ENCODE data around the gene STT3B. TPM values are rescaled to one million over a fixed set of nuclear protein-coding genes. Genes with fewer than 3 reads are reported as not detected.

The STT3B gene
- total RNA-seq (2021; ENCODE audit: unreplicated experiment) (105 TPM), Bru-seq, nascent RNA (percentile 92 among the genes with signal in this experiment), BruChase-seq, experiment 1, labeled RNA remaining after a 2-hour chase (percentile 83 among the genes with signal in this experiment), BruChase-seq, experiment 2, labeled RNA remaining after a 6-hour chase (percentile 87 among the genes with signal in this experiment)
- polyA plus RNA-seq (2012; ENCODE audit: insufficient read length) = 45.5 TPM
- long read RNA-seq, full-length matches to known transcripts = 362 of 402 reads
- long read RNA-seq, partial matches to known transcripts = 13 of 402 reads
- long read RNA-seq, other reads (novel, unspliced or antisense) = 27 of 402 reads

DNA sequence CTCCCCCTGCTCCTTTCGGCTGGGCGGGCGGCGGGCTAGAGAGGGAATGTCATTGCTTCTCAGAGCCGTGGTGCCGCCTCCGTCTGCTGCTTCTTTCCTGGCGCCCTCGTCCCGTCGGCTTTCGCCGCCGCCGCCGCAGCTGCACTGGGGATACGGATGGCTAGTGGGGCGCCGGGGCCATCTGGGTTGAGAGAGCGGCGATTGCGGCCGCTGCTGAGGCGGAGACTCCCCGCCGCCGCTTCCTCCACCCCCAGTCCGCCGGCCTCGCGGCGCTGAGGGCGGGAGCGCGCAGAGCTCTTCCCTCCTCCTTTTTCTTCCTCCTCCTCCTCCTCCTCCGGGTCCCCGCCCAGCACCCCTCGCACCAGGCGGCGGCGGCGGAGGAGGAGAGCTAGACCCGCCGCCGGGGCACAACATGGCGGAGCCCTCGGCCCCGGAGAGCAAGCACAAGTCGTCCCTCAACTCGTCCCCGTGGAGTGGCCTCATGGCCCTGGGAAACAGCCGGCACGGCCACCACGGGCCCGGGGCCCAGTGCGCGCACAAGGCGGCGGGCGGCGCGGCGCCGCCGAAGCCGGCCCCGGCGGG lies at the start of gene STT3B:
Gene STT3B, plus strand, starts transcription at position 339 of the 582 bp plus-strand sequence. Its CDS starts 74 bp downstream, at position 413.
- BruUV-seq (replicated peaks) = no TSS peak
- intact Hi-C loops (cut with micrococcal nuclease; ENCODE audit: unreplicated experiment) = no loop called here
- H3K27ac ChIP-seq (ENCODE audit: low read length) = peak within 1 kb of the TSS; percentile 97
- in situ Hi-C loops (cut with HindIII; ENCODE audit: low pct_unique_long_range_greater_than_20kb, low sequenced_read_pairs) = no loop called here
- no peaks in the 10 kb centered on the region for H3K9me3 ChIP-seq (ENCODE audit: control insufficient read depth, insufficient read depth, low read depth, low read length)
- no peak for TF ChIP-seq SIN3A (IDR thresholded peaks at IDR 0.05; ENCODE audit: borderline replicate concordance, insufficient read depth, low read depth, low read length)
- peak; percentile 77 for TF ChIP-seq POLR2AphosphoS5 (IDR thresholded peaks at IDR 0.05; ENCODE audit: low read depth, low read length)
- TF ChIP-seq, protein P1, sequence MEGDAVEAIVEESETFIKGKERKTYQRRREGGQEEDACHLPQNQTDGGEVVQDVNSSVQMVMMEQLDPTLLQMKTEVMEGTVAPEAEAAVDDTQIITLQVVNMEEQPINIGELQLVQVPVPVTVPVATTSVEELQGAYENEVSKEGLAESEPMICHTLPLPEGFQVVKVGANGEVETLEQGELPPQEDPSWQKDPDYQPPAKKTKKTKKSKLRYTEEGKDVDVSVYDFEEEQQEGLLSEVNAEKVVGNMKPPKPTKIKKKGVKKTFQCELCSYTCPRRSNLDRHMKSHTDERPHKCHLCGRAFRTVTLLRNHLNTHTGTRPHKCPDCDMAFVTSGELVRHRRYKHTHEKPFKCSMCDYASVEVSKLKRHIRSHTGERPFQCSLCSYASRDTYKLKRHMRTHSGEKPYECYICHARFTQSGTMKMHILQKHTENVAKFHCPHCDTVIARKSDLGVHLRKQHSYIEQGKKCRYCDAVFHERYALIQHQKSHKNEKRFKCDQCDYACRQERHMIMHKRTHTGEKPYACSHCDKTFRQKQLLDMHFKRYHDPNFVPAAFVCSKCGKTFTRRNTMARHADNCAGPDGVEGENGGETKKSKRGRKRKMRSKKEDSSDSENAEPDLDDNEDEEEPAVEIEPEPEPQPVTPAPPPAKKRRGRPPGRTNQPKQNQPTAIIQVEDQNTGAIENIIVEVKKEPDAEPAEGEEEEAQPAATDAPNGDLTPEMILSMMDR (IDR thresholded peaks at IDR 0.05) = no peak
- no peak for TF ChIP-seq TCF7L2 (IDR thresholded peaks at IDR 0.05; ENCODE audit: low read depth, low read length)
- H3K27me3 ChIP-seq (ENCODE audit: control insufficient read depth, insufficient read depth, low read length) = no peaks in the 10 kb centered on the region
- H3K36me3 ChIP-seq (ENCODE audit: control insufficient read depth, insufficient read depth, low read length) = no peaks in the 10 kb centered on the region; the same call in 1 of the 2 replicates
- ChIA-PET POLR2A (no interaction called here), CTCF (no interaction called here)
- ATAC-seq = peak; percentile 87
- DNase-seq (ENCODE audit: low read depth, low spot score) = no peak
- peak within 1 kb of the TSS; percentile 85 to 87 for H3K4me3 ChIP-seq (ENCODE audit: low read depth in 2 of 2, low read length in 2 of 2)
- peaks cover 12% of the 10 kb centered on the region; the same call in 1 of the 2 replicates for H3K4me1 ChIP-seq (ENCODE audit: control insufficient read depth, insufficient read depth, low read length)

DNA sequence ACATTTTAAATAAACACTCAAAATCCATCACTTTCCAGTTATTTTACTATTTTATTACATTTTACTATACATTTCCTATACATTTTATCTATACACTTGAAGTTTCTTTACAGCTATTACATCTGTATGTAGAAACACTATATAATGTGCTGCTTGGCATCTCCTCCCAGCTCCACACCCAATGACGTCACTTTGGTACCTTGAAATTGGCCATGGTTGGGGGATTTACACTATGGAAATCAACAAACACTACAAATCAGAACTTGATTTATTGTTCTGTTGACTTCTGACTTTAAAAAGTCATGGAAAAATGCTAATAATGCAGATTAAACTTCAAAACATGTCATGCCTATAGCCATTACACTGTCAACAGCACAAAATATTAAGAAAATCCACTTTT lies 48.9 kb upstream of the STT3B start:
- H3K27ac ChIP-seq (ENCODE audit: low read length) = no peak overlapping the region
- ChIA-PET POLR2A (interaction anchor here (0.6 kb wide), 1 partner anchor 1343 kb away, joined by 4 read pairs; no protein-coding TSS in a partner anchor), CTCF (no interaction called here)
- ATAC-seq (no peak), DNase-seq (ENCODE audit: low read depth, low spot score) (no peak)
- H3K9me3 ChIP-seq (ENCODE audit: control insufficient read depth, insufficient read depth, low read depth, low read length) = no peaks in the 10 kb centered on the region
- in situ Hi-C loops (cut with HindIII; ENCODE audit: low pct_unique_long_range_greater_than_20kb, low sequenced_read_pairs) = no loop called here
- H3K36me3 ChIP-seq (ENCODE audit: control insufficient read depth, insufficient read depth, low read length) = no peaks in the 10 kb centered on the region
- H3K4me3 ChIP-seq (ENCODE audit: low read depth in 2 of 2, low read length in 2 of 2) = no peak overlapping the region
- no TSS peak for BruUV-seq (replicated peaks)
- intact Hi-C loops (cut with micrococcal nuclease; ENCODE audit: unreplicated experiment) = no loop called here
- H3K4me1 ChIP-seq (ENCODE audit: control insufficient read depth, insufficient read depth, low read length) = no peaks in the 10 kb centered on the region
- no peak for TF ChIP-seq TCF7L2 (IDR thresholded peaks at IDR 0.05; ENCODE audit: low read depth, low read length)
- no peak for TF ChIP-seq SIN3A (IDR thresholded peaks at IDR 0.05; ENCODE audit: borderline replicate concordance, insufficient read depth, low read depth, low read length)
- TF ChIP-seq, protein P2, sequence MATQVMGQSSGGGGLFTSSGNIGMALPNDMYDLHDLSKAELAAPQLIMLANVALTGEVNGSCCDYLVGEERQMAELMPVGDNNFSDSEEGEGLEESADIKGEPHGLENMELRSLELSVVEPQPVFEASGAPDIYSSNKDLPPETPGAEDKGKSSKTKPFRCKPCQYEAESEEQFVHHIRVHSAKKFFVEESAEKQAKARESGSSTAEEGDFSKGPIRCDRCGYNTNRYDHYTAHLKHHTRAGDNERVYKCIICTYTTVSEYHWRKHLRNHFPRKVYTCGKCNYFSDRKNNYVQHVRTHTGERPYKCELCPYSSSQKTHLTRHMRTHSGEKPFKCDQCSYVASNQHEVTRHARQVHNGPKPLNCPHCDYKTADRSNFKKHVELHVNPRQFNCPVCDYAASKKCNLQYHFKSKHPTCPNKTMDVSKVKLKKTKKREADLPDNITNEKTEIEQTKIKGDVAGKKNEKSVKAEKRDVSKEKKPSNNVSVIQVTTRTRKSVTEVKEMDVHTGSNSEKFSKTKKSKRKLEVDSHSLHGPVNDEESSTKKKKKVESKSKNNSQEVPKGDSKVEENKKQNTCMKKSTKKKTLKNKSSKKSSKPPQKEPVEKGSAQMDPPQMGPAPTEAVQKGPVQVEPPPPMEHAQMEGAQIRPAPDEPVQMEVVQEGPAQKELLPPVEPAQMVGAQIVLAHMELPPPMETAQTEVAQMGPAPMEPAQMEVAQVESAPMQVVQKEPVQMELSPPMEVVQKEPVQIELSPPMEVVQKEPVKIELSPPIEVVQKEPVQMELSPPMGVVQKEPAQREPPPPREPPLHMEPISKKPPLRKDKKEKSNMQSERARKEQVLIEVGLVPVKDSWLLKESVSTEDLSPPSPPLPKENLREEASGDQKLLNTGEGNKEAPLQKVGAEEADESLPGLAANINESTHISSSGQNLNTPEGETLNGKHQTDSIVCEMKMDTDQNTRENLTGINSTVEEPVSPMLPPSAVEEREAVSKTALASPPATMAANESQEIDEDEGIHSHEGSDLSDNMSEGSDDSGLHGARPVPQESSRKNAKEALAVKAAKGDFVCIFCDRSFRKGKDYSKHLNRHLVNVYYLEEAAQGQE (IDR thresholded peaks at IDR 0.05; ENCODE audit: insufficient read depth in 1 of 2, low read depth in 2 of 2, low read length in 1 of 2) = no peak
- TF ChIP-seq, protein P1 (IDR thresholded peaks at IDR 0.05) = no peak
- TF ChIP-seq POLR2AphosphoS5 (IDR thresholded peaks at IDR 0.05; ENCODE audit: low read depth, low read length) = no peak
- H3K27me3 ChIP-seq (ENCODE audit: control insufficient read depth, insufficient read depth, low read length) = no peaks in the 10 kb centered on the region

Measured in Panc1 (cell line).